HG02571 (cell line): ENCODE data around the gene GID8.
"Not testable (repeated sequence)": the region's sequence is repeated elsewhere in the genome, so short reads cannot be mapped to it uniquely, and the experiment has no call there.

Source experiments
- ATAC-seq: cut with Tn5 transposase; IDR thresholded peaks from one replicate; pipeline ENCODE4 v1.9.1; 2021; ENCODE audit warnings: mild to moderate bottlenecking, moderate library complexity; ENCODE audit not compliant: unreplicated experiment

GID8 gene

GRCh38 chr20:62956387-62957135 is 18.6 kb downstream of the GID8 start:
- no peak for ATAC-seq

DNA sequence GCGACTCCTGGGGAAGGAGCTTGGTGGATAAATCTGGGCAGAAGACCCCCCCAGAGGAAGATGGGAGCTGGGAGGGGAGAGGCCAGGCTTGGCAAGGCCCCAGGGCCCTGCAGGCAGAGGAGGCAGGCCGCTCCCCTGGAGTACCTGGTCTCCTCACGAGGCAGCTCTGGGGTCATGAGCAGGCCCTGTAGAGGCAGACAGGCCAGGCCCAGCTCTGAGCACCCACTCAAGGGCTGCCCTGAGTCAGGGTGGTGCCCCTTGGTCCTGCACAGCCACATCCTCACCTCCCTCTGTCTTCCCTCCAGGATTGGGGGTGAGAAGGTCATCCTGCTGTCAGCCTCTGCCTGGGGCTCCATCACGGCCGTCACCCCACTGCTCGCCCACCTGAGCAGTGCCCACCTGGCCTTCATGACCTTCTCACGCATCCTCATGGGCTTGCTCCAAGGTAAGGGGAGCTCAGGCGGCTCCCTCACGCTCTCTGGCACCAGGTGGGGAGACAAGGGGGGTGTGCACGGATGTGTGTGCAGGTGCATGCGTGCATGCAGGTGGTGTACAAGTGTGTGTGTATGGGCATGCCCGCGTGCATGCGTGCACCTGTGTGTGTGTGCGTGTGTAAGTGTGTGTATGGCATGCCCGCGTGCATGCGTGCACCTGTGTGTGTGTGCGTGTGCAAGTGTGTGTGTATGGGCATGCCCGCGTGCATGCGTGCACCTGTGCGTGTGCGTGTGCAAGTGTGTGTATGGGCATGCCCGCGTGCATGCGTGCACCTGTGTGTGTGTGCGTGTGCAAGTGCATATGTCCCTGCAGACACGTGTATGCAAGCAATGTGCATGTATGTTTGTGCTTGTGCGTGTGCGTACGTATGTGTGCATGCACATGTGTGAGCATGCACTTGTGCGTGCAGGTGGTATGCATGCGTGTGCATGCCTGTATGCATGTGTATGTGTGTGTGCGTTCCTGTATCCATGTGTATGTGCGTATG is 19.5 kb downstream of the GID8 start:
- ATAC-seq, result no peak

- no peak for ATAC-seq
Observed at GRCh38 chr20:62958388-62959100, 20.6 kb downstream of the GID8 start.

DNA sequence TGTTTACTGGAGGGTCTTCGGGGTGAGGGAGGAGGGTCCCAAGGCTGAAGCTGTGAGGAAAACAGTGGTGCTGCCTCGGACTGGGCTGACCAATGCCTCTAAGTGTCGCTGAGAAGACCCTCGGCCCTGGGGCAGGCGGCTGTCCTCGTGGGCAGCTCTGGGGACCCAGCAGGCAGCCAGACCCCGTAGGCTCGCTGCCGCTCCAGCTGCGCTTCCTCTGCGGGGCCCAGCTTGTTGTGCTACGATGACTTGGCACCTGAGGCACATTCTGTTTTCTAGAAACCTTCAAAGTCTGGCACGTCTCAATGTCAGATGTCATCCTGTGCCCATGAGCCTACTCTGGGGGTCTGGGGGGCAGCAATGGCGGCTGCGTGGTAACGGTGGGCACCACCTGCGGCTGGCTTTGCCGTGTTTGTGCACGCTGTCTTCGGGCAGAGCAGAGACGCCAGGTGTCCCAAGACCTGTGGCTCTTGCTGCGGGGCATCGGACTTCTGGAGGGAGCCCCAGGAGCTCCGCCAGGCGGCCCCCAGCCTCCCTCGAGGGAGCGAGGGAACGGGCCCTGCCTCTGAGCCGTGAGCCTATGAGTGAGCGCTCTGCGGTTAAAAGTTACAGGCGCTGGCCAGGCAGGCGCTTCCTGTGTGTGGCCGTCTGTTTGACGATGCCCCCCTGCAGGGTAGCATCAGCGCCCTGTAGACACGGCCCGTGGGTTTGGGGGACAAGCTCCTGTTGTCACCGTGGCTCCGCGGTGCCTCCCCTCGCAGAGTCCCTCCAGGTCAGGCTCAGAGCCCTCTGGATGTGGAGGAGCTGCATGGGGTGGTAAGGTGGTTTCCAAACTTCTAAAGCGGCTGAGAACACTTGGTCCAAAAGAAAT is 21.4 kb downstream of the GID8 start:
- ATAC-seq, result no peak

- no peak for ATAC-seq
Observed at GRCh38 chr20:62959998-62960436, 22.1 kb downstream of the GID8 start.

GRCh38 chr20:62960446-62961309 is 22.7 kb downstream of the GID8 start:
- not testable (repeated sequence) for ATAC-seq

DNA sequence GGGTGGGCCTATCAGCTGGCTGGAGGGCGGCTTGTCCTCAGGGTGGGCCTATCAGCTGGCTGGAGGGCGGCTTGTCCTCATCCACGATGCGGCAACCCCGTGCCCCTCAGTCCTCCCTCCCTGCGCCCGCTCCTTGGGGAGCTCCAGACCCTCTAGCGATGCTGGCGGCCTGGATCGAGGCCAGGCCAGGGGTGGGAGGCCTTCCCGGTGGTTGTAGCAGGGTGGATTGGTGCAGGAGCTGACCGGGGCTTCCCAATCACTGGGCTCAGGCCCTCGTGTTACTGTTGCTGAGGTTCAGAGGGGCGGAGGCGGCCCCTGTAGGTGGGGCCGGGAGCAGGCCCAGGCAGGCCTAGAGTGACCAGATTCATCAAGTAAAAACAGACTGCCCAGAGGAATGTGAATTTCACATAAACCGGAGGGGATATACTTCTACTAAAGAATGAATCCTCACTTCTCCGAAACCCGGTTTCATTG is 23.4 kb downstream of the GID8 start:
- ATAC-seq, result no peak

DNA sequence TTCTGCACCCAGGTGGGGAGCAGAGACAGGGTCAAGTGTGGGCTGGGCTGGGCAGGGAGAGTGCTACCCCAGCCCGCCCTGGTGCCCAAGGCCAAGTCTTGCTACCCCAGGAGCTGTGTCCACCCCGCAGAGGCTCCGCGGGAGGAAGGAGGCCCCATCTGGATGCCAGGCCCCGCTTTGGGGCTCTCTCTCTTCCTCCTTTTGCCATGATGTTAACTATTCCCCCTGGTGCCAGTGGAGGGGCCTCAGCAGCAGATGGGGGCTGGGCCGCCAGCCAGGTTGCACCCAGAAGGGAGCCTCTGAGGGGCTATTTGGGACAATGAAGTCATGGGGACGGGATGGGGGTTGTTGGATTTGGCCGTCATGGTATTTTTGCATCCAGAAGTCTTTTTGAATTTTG is 23.9 kb downstream of the GID8 start:
- no peak for ATAC-seq

DNA sequence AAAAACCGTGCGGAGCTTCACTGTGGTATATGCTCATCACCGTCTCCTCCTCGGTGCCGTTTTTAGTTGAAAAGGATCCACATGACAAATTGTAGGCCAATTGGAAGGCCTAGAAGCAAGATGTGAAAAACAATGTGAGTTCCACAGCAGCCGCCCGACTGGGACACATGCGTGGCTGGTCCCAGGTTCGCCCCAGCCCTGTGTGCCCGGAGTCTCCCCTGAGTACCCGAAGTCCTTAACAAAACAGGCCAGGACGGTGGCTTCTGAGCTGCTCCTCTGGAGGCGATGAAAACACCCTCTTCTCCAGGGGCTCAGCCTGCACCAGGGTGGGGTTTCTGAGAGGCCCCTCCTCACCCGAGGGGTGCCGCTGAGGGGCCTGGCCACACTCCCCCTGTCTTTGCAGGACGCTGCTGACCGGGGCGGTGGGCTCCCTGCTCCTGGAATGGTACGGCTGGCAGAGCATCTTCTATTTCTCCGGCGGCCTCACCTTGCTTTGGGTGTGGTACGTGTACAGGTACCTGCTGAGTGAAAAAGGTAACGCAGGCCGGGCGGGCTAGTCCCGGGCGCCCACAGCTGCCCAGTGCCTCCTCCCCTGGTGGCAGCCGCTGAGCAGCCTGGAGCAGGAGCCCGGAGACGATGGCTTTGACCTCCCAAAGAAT is 24.4 kb downstream of the GID8 start:
- no peak for ATAC-seq

DNA sequence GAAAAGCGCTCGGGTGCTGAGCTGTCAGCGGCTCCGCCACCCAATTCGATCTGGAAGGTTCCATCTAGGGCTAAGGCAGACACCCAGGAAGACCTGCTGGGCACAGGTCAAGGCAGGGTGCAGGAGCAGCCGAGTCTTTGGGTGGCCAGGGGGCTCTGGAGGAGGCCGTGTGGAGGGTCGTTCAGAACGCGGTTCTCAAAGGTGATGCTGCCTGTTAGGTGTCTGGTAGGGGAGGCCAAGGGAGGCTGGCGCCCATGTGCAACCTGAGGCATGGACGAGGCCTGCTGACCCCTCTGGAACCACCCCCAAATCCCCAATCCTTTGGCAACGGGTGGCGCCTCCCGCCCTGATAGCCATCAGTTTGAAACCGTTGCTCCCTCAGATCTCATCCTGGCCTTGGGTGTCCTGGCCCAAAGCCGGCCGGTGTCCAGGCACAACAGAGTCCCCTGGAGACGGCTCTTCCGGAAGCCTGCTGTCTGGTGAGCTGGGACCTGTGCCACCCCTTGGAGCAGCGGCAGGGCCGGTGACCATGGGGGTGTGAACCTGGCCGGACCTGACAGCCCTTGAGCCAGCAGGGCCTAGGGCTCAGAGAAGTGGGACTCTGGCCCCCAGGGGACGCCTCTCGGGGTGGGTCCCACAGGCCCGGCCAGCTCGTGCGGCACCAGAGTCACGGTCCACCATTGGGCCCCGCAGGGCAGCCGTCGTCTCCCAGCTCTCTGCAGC is 25.1 kb downstream of the GID8 start:
- ATAC-seq, result no peak

GRCh38 chr20:62963614-62964397 is 25.9 kb downstream of the GID8 start:
- no peak for ATAC-seq

- ATAC-seq, result no peak
Observed at GRCh38 chr20:62964700-62965099, 26.8 kb downstream of the GID8 start.

DNA sequence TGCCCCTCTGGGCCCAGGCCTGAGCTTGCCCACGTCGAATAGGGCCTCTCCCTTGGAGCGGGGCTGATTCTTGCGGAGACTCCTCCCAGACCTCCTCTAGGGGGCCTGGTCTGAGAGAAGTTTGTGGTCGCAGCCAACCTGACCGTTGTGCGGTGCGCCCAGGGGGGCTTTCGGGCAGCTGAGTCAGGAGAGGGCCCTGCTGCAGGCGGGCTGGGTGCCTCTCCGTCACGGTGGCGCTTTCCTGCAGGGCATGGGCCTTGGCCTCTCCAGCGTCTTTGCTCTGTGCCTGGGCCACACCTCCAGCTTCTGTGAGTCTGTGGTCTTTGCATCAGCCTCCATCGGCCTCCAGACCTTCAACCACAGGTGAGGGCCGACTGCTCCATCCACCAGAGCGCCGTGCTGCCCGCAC is 27.4 kb downstream of the GID8 start:
- ATAC-seq, result no peak

DNA sequence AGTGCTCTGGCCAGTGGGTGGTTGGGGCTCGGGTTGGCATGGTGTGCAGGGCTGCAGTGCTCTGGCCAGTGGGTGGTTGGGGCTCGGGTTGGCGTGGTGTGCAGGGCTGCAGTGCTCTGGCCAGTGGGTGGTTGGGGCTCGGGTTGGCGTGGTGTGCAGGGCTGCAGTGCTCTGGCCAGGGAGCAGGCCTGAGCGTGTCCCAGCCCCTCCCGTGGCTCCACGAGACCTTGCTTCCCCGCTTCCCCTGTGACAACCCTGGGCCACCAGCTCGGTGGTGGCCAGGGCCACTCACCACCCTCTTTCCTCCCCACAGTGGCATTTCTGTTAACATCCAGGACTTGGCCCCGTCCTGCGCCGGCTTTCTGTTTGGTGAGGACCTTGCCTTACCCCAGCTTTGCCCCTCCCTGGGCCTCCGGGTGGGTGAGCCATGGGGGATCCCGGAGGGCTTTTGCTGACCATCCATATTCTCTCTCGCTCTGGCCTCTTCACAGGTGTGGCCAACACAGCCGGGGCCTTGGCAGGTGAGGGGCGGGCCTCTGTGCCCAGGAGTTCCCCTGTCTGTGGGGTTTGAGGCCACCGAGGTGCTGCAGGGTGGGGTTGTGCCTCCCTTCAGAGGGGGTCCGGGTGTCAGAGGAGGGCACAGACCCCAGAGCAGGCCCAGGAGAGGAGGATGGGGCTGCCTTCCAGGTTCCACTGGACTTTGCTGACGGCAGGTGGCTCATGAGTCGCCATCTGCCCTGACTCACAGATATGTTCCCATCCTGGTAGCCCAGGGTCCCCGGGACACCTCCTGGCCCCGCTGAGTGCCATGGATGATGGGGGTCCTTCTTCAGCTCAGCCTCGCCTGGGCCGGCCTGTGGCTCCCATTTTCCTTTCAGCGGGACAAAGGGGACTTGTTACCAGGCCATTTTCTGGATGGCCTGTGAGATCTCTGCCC is 28.5 kb downstream of the GID8 start:
- ATAC-seq, result no peak

DNA sequence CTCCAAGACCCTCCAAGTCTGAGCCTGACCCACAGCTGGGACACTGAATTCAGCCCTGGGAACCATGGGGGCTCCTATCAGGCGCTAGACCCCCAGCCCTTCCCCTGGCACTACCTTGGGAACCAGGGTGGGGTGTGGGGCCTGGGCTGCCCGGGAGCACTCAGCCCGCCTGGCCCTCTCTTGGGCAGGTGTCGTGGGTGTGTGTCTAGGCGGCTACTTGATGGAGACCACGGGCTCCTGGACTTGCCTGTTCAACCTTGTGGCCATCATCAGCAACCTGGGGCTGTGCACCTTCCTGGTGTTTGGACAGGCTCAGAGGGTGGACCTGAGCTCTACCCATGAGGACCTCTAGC is 29.2 kb downstream of the GID8 start:
- ATAC-seq, result no peak

DNA sequence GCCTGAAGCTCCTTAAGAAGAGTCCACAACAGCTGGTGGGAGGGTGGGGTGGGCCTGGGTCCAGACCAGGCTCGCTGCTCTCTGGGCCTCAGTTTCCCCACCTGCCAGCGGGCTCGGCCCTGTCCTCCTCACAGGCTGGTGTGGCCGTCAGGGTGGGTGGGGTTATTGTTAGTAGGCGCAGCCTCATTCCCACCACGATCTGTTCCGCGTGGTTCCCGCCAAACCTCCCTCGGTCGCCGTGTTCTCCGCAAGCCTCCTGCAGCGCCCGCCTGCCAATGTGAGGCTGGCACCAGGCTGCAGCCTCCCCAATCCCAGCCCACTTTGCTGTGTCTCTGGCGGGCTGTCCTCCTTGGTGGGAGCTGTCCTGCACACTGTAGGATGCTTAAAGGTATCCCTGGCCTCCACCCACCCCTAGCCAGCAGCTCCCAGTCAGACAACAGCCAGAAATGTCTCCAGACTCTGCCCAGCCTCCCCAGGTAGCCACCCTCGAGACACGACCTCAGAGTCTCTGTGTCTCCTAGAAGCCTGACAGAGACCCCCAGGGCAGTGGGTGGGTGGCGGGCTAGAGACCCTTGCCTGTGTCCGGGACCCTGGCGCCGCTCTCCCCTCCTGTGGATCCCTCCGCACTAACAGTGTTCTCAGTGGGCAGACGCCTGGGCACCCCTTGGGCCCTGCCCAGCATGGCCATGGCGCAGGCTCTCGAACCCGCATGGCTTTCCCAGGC is 29.8 kb downstream of the GID8 start:
- no peak for ATAC-seq
